Stimulated activated CD8-positive, alpha-beta memory T cell treated with anti-CD3 and anti-CD28 coated beads, Interleukin-12 subunit alpha, Interleukin-12 subunit beta, amount 100 ng/mL, for 1 hour (primary cell): ENCODE measurements around the gene RAB39B.

Source experiments
- DNase-seq: peaks from one replicate; pipeline ENCODE4 v3.0.0-alpha.2; 2020; ENCODE audit warnings: low read depth

RAB39B gene

DNA sequence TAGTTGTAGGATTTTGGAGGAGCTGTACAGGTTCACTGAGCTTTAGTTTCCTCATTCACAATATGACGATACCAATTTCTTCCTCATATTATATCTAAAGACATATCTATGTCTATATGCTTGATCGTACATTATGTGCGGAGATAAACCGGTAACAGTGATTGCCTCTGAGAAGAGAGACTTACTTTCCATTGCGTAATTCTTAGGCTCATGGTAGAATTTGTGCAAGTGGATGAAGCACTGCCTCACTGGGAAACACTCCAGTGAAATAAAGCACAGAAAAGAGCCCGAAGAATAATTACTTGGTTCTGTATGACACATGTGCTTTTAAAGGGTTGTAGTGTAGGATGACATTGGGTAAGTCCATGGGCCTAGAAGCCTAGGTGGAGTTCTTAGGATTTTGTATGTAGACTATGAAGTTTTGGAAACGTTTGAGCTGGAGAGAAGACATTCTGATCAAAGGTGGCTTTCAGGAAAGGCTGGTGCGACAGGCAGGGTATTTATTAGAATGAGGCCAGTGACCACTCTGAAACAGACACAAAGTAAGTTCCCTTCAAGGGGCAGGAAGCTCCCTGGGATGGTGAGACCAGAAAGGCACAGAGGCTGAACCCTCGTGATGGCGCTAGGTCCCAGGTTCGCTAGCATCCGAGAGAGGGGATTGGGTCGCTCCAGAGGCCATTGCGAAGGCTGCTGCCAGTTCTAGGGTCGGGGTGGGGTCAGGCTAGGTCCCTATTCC is 48.7 kb downstream of the RAB39B start:
- DNase-seq: no peak

DNA sequence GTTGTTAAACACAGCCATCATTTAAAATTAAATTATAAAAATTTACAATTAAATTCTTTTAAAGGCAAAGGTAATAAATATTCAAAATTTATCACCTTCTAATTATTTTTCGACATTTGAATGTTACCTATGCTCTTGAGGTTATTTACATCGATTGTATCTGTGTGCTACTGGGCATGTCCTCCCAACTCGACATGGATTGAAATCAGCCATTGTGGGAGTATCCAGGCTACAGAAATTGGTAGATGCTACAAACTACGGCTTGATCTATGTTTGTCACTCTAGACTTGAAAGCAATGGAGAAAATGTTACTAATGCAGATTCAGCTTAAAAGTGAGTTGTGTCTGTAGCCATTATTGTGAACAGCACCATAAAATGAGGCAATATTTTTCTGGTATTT is 50.6 kb downstream of the RAB39B start:
- DNase-seq: no peak

GRCh38 chrX:155211208-155211607 is 53.1 kb downstream of the RAB39B start:
- DNase-seq: no peak
